ENCODE results near the gene REG3A. TPM values are rescaled to one million over a fixed set of nuclear protein-coding genes. Genes with fewer than 3 reads are reported as not detected.

REG3A gene
- total RNA-seq, 4 donors from 2014 or later = not detected

DNA sequence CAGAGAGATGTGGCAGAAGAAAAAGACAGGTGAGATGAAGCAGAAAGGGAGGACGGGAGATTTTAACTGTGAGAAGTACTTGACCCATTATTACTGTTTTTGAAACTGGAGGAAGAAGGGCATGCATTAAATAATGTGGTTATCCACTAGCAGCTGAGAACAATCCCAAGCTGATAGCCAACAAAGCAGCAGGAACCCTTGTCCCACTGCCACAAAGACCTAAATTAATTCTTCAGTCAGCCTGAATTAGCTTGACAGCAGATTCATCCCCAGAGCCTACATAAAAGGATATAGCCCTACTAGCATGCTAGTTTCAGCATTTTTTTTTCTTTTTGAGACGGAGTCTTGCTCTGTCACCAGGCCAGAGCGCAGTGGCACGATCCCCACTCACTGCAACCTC is 19.5 kb upstream of the REG3A start:
- TF ChIP-seq, protein P1, sequence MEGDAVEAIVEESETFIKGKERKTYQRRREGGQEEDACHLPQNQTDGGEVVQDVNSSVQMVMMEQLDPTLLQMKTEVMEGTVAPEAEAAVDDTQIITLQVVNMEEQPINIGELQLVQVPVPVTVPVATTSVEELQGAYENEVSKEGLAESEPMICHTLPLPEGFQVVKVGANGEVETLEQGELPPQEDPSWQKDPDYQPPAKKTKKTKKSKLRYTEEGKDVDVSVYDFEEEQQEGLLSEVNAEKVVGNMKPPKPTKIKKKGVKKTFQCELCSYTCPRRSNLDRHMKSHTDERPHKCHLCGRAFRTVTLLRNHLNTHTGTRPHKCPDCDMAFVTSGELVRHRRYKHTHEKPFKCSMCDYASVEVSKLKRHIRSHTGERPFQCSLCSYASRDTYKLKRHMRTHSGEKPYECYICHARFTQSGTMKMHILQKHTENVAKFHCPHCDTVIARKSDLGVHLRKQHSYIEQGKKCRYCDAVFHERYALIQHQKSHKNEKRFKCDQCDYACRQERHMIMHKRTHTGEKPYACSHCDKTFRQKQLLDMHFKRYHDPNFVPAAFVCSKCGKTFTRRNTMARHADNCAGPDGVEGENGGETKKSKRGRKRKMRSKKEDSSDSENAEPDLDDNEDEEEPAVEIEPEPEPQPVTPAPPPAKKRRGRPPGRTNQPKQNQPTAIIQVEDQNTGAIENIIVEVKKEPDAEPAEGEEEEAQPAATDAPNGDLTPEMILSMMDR (IDR thresholded peaks at IDR 0.05; ENCODE audit: low read depth) = no peak

DNA sequence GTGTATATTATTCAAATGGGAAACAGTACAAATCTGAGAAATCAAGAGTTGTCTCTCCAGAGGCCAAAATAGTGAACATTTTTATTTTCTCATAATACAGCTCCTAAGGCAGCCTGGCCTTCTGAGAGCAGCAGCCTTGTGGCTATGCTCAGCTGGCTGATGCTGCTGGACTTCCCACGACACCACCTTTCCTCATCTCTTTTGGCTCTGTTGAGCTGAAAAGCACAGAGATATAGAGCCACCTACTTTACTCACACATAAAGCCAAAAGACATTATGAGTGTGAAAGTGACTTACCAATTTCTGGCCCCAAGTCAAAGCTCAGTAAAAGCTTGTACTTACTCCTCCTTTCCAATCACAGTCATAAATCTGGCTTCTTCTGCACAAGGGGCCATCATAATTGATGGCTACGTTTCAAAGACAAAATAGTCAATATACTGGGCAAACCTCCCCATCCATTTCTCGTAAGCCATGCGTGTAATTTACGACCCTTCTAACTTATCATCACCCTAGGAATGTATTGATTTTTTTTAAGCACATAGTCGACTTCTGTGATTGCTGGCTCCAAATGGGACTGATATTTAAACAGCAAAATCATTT is 18.6 kb upstream of the REG3A start:
- TF ChIP-seq, protein P1 (IDR thresholded peaks at IDR 0.05; ENCODE audit: low read depth) = no peak

DNA sequence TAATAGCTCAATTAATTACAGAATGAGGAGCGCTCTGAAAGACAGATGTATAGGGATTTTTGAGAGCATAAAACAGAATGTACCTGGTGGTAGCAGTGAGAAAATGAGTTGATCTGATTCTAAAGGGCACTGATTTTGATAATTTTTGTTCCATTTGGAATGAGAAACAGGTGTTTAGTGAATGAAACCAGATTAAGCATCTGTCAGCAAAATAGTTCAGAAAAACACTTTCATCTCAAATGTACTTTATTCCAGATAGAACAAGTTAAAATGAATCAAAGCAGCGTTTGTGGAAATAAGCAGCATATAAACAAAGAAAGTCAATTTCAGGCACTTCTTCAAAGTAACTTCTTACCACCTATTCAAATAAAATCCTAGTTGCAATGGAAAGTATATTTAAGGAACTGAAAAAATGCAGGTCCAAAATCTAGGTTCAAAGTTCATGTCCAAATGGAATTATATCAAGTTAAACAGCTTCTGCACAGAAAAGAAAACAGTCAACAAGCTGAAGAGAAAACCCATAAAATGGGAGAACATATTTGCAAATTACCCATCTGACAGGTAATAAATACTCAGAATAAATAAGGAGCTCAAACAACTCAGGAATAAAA is 11.9 kb upstream of the REG3A start:
- TF ChIP-seq, protein P1 (IDR thresholded peaks at IDR 0.05; ENCODE audit: low read depth) = no peak

DNA sequence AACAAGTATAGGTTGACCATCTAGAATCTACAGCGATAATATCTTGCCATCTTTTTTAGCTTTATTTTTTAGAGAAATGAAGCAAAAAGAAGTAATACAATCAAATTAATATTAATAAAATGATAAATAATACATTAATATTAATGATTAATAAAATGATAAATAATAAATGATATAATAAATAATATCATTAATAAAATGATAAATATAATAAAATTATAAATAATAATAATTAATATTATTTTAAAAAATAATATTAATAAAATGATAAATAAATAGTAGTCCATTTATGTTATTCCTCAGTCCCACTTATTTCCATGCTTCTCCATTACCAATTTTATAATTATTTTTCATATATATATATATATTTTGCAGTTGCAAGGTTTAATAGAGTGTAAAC is 3.2 kb upstream of the REG3A start:
- TF ChIP-seq, protein P1 (IDR thresholded peaks at IDR 0.05; ENCODE audit: low read depth) = no peak

DNA sequence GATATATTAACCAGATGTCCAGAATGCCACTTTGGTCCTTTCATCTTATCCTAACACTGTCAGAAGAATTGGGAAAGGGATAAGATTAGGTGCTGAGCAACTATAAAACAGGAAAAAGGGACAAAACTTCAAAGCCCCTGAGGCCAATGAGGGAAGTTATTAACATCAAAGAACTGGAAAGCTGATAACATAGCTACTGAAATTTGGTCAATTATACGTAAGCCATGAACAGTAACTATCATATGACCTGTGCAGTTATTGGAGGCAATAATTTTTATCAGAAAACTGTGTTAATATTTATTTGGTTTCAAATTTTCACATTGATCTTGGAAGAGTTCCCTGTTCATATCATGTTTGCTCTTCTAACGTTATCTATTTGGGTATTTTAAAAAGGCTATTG is 2.6 kb upstream of the REG3A start:
- TF ChIP-seq, protein P1 (IDR thresholded peaks at IDR 0.05; ENCODE audit: low read depth) = no peak

DNA sequence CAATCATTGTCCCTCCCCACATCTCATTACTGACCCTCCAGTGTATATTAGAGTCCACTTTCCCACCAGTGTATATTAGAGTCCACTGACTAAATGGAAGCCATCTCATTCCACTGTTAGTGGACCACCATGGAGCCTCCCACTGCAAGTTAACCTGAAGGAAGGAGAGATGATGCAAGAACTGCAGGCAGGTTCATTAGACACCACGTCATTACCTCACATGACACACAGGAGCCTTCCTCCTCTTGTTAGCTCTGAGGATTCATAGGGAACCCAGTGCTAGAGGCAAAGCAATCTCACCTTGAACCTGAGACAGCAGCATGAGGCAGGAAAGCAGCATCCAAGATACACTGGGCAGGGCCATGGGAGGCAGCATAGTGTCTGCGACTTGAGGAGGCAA is 523 bp downstream of the REG3A start:
- TF ChIP-seq, protein P1 (IDR thresholded peaks at IDR 0.05; ENCODE audit: low read depth) = no peak

DNA sequence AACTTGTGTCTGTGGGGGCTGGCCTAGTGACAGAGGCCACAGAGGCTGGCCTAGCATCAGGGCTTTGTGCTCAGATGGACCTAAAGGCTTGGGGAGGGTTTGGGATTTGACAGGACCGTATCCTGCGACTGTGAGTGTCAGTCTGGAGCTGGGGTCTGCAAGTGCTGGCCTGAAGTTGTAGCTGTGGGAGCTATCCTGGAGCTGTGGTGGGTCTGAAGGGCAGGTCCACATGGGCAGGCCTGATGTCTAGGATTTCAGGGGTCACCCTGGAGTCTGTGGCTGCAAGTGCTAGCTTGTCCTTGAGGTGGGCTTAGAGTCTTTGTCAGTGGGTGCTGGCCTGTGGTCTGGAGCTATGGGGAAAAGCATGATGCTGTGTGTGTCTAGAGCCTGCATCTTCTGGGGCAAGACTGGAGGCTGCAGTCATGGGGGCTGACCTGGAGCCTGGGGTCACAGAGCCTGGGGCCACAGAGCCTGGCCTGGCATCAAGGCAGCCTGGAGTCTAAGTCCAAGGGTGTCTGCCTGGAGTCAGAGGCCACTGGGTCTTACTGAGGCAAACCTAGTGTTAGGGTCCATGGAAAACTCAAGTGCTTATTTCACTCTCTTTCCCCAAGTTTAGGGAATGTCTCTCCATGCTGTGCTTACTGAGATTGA is 3.6 kb downstream of the REG3A start:
- TF ChIP-seq, protein P1 (IDR thresholded peaks at IDR 0.05; ENCODE audit: low read depth) = no peak
